Stimulated activated CD4-positive, alpha-beta T cell treated with anti-CD3 and anti-CD28 coated beads, Interleukin-2, amount 100 ng/mL, for 48 hours (primary cell): ENCODE results near the gene LAMP1.
"Not testable (repeated sequence)": the region's sequence is repeated elsewhere in the genome, so short reads cannot be mapped to it uniquely, and the experiment has no call there.

Experiments used
- DNase-seq, 2 donors: peaks; one replicate each; pipeline ENCODE4 v3.0.0-alpha.2; 2020

Gene LAMP1

GRCh38 chr13:113296823-113297369 is at the start of gene LAMP1:
TSS of gene LAMP1 (plus strand) at chr13:113297239. CDS start at chr13:113297435, 196 bp downstream.
- peak; percentile 100 for DNase-seq

- DNase-seq, result no peak
Measured at GRCh38 chr13:113252516-113253095, 44.4 kb upstream of the LAMP1 start.

GRCh38 chr13:113257908-113258307 is 39.1 kb upstream of the LAMP1 start:
- not testable (repeated sequence) for DNase-seq

- no peak for DNase-seq
Measured at GRCh38 chr13:113258321-113259054, 38.6 kb upstream of the LAMP1 start.

- DNase-seq, result no peak
Measured at GRCh38 chr13:113260996-113261395, 36.0 kb upstream of the LAMP1 start.

GRCh38 chr13:113263016-113263415 is 34.0 kb upstream of the LAMP1 start:
- DNase-seq, result not testable (repeated sequence)

GRCh38 chr13:113267642-113268405 is 29.2 kb upstream of the LAMP1 start:
- DNase-seq, result no peak

GRCh38 chr13:113272031-113272430 is 25.0 kb upstream of the LAMP1 start:
- DNase-seq, result no peak

GRCh38 chr13:113272701-113273181 is 24.3 kb upstream of the LAMP1 start:
- DNase-seq, result no peak

GRCh38 chr13:113273321-113273720 is 23.7 kb upstream of the LAMP1 start:
- no peak for DNase-seq

- no peak for DNase-seq
Measured at GRCh38 chr13:113273851-113274590, 23.0 kb upstream of the LAMP1 start.

- DNase-seq, result no peak
Measured at GRCh38 chr13:113274721-113275120, 22.3 kb upstream of the LAMP1 start.

- peak; percentile 19 to 20 for DNase-seq
Measured at GRCh38 chr13:113275387-113275786, 21.7 kb upstream of the LAMP1 start.

GRCh38 chr13:113280126-113280525 is 16.9 kb upstream of the LAMP1 start:
- no peak for DNase-seq

- DNase-seq, result no peak
Measured at GRCh38 chr13:113283904-113284303, 13.1 kb upstream of the LAMP1 start.

- no peak for DNase-seq
Measured at GRCh38 chr13:113288880-113289279, 8.2 kb upstream of the LAMP1 start.

- no peak for DNase-seq
Measured at GRCh38 chr13:113291129-113291528, 5.9 kb upstream of the LAMP1 start.

GRCh38 chr13:113292021-113292862 is 4.8 kb upstream of the LAMP1 start:
- peak in 1 of 2 donors; percentile 17 for DNase-seq

GRCh38 chr13:113293686-113294085 is 3.4 kb upstream of the LAMP1 start:
- DNase-seq, result no peak

GRCh38 chr13:113295776-113296175 is 1.3 kb upstream of the LAMP1 start:
- DNase-seq, result no peak

GRCh38 chr13:113297370-113298042 is 467 bp downstream of the LAMP1 start:
- DNase-seq, result peak; percentile 21 to 24
